Skin of body (tissue), 2 donors: Measurements from ENCODE around the gene SLC25A31. TPM values are rescaled to one million over a fixed set of nuclear protein-coding genes. Genes with fewer than 3 reads are reported as not detected.
A peak's percentile ranks its signal among the peaks of the same experiment; 100 is the strongest.

ENCODE experiments used
- DNase-seq: peaks from one replicate; lab custom pipeline; 2025; lab: John Stamatoyannopoulos, UW
- total RNA-seq: library from RNA; depleted of rRNA; stranded (reverse); fragments of >200 nt; gene quantifications from one replicate; pipeline ENCODE4 v1.2.3, GENCODE V29; 2014

Gene SLC25A31
- not detected for total RNA-seq

DNA sequence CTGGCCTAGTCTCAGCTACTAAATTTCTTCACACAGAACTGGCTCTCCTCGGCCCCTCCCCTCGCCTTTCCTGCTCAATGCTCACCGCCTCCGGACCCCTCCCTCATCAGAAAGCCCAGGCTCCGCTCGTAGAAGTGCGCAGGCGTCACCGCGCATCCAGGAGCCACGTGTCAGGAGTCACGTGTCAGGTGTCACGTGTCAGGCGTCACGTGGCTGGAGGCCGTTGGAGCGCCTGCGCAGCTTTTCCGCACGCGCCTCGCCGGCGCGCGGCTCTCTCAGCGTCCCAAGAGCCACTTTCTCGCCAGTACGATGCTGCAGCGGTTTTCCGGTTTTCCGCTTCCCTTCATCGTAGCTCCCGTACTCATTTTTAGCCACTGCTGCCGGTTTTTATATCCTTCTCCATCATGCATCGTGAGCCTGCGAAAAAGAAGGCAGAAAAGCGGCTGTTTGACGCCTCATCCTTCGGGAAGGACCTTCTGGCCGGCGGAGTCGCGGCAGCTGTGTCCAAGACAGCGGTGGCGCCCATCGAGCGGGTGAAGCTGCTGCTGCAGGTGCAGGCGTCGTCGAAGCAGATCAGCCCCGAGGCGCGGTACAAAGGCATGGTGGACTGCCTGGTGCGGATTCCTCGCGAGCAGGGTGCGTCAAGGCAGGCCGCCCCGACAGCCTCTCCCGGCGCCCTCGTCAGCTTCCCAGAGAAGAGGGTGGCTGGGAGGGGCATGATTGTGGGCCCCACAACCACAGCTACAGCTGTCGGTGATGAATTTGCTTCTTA is at the start of gene SLC25A31:
Gene SLC25A31, plus strand, starts transcription at position 259 of the 772 bp plus-strand sequence. Its CDS starts 146 bp downstream, at position 405.
- no peak for DNase-seq

DNA sequence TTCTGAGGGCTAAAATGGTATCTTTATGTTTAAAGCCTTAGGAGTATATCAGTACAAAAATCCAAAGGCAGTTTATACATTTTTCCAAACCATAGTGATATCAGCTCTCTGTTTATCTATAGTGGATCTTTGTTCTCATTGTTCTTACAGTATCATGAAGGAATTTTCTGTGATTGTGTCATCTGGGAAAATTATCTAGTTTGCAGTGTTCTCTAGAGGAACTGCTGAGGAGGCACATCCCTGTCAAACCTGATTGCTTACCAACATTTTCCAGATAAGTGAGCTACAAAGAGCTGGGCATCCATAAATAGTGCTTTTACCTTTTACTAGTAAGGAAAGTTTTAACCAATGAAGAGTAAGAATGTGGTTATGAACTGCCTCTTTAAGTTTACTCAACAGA is 44.9 kb upstream of the SLC25A31 start:
- no peak for DNase-seq

DNA sequence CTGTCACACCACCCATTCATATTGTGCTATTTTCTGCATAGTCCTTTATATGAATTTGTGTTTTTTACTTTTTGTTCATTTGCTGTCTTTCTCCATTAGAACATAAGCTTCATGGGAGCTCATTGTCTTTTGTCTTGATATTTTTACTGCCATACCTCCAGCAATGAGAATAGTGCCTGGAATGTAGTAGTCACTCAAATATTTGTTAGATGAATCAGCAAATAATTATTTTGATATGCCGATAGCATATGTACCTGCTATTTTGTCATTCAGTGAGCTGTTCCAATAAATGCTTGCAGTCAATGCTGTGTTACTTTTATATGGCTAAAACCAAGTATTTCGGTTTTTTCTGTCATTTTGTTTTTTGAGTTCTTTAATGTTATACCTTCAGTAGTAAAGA is 43.5 kb upstream of the SLC25A31 start:
- no peak for DNase-seq

DNA sequence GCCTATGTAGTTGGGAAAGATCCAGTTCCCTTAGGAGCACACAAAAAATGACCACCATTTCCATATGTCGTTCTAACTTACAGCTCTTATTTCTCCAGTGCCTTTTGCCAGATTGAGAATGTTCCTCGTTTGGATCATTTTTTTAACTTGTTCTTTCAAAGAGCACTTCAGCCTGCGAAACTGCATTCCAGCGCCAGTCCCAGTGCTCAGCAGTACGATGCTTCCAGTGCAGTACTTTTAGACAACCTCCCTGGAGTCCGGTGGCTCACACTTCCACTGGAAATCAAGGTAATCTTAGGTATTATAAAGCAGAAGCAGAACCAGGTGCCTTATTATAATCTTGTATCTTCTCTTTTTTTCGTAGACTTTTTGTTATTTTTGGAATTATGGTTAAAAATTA is 42.6 kb upstream of the SLC25A31 start:
- DNase-seq, result no peak

DNA sequence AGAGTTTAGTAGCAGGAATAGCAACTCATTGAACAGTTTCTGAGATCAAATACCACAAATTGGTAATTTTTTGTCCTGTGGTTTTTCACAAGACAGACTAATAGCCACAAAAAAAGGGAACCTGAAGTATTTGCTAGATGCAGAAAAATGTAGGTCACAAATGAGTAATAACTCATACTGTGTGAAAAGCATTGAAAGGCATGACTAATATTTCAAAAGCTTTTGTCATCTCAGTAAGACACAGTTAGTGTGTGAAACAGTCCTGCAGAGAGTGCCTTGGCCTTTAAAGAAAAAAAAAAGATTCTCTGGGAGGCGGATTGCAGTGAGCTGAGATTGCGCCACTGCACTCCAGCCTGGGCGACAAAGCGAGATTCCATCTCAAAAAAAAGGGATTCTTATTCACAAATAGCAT is 31.4 kb upstream of the SLC25A31 start:
- no peak for DNase-seq

DNA sequence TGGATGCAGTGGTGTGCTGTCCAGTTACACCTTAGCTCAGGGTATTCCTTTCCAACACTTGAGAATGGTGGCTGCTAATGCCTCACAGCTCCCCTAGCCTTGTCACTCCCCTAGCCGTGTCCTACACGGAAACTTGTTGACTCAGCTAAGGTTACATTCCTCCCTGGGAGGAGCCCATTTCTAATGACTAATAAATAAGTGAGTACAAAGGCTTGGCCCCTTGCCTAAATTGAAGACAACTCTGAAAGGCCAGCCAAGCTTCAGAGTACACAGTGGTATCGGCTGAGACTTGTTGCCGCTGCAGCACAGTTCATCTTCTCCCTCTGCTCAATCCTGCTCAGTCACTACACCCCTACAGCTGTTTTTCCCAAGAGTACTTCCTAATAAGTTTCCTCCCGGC is 21.2 kb upstream of the SLC25A31 start:
- no peak for DNase-seq

GRCh38 chr4:127709456-127709855 is 20.7 kb upstream of the SLC25A31 start:
- no peak for DNase-seq

DNA sequence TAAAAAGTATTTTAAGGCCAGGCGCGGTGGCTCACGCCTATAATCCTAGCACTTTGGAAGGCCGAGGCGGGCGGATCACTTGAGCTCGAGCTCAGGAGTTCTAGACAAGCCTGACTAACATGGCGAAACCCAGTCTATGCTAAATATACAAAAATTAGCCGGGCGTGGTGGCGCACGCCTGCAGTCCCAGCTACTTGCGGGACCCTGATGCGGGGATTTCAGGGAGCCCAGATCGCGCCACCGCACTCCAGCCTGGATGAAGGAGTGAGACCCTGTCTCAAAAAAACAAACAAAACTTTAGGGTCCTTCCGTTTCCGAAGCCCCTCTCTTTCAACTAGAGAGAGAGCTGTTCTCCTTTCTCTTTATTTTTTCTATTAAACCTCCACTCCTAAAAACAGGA is 1.2 kb downstream of the SLC25A31 start:
- no peak for DNase-seq

GRCh38 chr4:127732623-127733328 is 2.6 kb downstream of the SLC25A31 start:
- no peak for DNase-seq

GRCh38 chr4:127734976-127735375 is 4.8 kb downstream of the SLC25A31 start:
- DNase-seq, result no peak

GRCh38 chr4:127737295-127737694 is 7.1 kb downstream of the SLC25A31 start:
- peak; percentile 58 for DNase-seq

DNA sequence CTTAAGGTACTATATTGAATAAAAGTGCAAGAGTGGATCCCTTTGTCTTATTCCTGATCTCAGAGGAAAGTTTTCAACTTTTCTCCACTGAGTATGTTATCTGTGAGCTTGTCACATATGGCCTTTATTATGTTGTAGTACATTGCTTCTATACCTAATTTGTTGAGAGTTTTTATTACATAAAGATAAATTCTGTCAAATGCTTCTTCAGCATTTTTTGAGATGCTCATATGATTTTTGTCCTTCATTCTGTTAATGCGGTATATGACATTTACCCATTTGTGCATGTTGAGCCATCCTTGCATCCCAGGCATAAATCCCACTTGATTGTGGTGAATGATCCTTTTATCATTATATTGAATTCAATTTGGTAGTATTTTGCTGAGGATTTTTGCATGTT is 11.0 kb downstream of the SLC25A31 start:
- DNase-seq, result no peak

- no peak for DNase-seq
These were observed 17.7 kb downstream of the SLC25A31 start for GRCh38 chr4:127747883-127748282.

DNA sequence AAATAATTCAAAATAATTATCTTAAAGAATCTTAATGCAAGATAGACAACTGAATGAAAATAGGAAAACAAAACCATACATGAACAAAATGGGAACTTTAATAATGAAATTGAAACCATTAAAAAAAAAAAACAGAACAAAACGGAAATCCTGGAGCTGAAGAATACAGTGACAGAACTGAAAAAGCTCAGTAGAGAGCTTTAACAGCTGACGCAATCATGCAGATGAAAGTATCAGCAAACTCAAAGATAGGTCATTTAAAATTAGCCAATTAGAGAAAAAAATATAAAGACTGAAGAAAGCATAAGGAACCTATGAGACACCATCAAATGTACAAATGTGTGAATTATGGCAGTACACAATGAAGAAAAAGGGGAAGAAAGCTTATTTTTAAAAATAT is 18.8 kb downstream of the SLC25A31 start:
- no peak for DNase-seq

DNA sequence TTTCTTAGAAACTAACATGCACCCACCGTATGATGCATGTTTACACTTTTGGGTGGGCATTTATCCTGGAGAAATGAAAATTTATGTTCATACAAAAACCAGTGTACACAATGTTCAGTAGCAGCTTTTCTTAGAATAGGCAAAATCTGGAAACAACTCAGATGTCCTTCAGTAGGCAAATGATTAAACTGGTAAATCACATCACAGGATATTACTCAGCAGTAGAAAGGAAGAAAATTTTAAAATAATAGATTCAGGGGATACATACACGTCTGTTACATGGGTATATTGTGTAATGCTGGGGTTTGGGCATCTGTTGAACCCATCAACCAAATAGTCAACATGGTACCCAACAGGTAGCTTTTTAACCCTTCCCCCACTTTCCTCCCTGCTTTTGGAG is 26.7 kb downstream of the SLC25A31 start:
- no peak for DNase-seq

- DNase-seq, result no peak
These were observed 29.1 kb downstream of the SLC25A31 start for GRCh38 chr4:127759228-127759820.

- DNase-seq, result no peak
These were observed 29.7 kb downstream of the SLC25A31 start for GRCh38 chr4:127759893-127760292.

DNA sequence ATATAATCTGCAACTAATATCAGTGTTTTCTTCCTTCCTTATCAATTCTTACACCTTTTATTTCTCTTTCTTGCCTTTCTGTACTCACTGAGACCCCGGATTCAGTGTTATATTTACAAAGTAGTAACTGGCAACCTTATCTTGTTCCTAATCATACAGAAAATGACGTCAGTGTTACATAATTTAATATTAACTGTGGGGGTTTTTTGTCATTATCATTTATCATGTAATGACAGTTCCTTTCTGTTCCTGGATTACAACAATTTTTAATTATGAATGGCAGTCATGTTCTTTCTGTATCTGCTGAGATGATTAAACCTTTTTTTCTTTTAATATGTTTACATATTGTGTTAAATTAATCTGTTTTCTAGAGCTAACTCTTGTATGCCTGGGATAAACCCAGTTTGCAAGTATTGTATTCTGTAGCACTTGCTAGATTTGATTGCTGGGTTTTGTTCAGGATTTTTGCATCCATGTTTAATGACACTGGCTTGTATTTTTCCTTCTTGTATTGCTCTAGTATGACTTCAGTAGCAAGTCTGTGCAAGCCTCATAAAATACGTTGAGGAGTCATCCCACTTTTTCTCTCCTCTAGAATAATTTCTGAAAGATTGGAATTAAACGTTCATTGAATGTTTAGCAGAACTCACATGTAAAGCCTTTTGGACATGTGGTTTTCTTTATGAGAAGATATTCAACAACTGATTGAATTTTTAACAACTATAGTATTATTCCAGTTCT is 41.5 kb downstream of the SLC25A31 start:
- DNase-seq, result no peak

DNA sequence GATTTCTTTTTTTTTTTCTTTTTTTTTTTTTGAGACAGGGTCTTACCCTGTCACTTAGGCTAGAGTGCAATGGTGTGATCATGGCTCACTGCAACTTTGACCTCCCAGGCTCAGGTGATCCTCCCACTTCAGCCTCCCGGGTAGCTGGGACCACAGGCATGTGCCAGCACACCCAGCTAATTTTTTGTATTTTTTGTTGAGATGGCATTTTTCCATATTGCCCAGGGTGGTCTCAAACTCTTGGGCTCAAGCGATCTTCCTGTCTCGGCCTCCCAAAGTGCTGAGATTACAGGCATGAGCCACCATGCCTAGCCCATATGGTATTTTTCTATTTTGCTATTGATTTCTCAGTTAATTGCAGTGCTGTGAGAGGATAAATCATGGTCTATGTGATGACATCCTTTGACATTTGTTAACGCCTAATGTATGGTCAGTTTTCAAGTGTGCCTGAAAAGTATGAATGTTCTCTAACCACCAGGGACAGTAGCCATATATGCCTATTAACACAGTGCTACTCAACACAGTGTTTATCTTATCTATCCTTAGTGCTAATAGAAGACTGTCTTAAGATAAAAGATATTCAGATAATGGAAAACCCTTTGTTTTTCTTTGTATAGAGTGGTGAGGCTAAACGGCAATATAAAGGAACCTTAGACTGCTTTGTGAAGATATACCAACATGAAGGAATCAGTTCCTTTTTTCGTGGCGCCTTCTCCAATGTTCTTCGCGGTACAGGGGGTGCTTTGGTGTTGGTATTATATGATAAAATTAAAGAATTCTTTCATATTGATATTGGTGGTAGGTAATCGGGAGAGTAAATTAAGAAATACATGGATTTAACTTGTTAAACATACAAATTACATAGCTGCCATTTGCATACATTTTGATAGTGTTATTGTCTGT is 42.8 kb downstream of the SLC25A31 start:
- DNase-seq, result no peak

DNA sequence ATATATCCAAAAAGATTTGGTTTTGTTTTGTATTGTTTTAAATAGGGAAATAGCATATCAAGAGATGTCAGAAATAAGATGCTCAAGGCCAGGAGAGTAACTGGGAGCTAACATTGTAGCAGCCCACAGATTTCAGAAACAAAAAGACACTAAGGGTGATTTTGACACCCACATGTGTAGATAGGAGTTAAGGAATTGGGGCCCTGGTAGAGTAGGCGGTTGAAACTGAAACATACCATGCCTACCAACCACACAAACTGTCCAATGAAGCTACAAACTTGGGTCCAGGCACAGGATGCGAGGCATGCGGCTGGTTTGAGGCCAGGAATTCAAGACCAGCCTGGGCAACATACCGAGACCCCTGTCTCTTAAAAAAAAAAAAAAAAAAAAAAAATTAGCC is 45.6 kb downstream of the SLC25A31 start:
- no peak for DNase-seq

DNA sequence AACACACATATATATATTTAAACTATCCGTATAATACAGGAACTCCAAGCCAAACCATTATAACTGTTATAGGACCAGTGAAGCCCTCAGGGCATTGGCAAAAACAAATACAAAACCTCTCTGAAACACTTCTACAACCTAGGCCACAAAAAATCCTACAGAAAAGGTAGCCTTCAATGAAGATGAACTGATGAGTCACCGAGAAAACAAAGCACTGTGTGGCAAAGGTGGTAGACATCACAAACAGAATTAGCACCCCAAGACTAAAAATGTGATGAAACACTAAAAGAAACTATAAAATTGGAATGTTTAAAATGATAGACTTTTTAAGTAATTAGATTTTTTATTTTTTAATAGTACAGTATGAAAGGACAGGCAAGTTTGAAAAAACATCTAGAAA is 46.4 kb downstream of the SLC25A31 start:
- no peak for DNase-seq
